SK-N-SH (cell line): Measurements from ENCODE around the gene DCANP1. TPM values are rescaled to one million over a fixed set of nuclear protein-coding genes. Genes with fewer than 3 reads are reported as not detected.

ENCODE experiments used
- CTCF ChIA-PET: fragments of 300-600, 350-600 bp; formaldehyde crosslinking; extraction: SDS; loops from one replicate; lab custom pipeline; 2021; lab: Yijun Ruan, JAX
- POLR2A ChIA-PET: fragments of 350-600 bp; sonication (Branson Sonifier 250); formaldehyde crosslinking; extraction: SDS; loops from one replicate; lab custom pipeline; 2020; ENCODE audit warnings: antibody characterized with exemption, inconsistent platforms; lab: Yijun Ruan, JAX
- DNase-seq: peaks from one replicate; pipeline ENCODE4 v3.0.0; 2012
- H2AFZ ChIP-seq: fragments of 200-600 bp; sonication (generic); 2 replicates; pipeline ENCODE4 v1.8.1; 2016; ENCODE audit warnings: antibody characterized with exemption, mild to moderate bottlenecking, low read depth
- H3F3A ChIP-seq: fragments of 200-600 bp; sonication (generic); replicated peaks from 2 replicates; pipeline ENCODE3; 2016; ENCODE audit warnings: antibody characterized with exemption, mild to moderate bottlenecking; ENCODE audit not compliant: insufficient read depth
- H3K27ac ChIP-seq, 2 experiments: fragments of 200-500 bp in 1 of 2; fragments of 200-600 bp in 1 of 2; sonication (Bioruptor generic) in 1 of 2; sonication (generic), shearing (Covaris generic) in 1 of 2; 2 replicates each; pipeline versions ENCODE4 v1.5.1 to v1.6.1; 2014 to 2016; ENCODE audit warnings: low read depth in 2 of 2, inconsistent platforms in 1 of 2, low read length in 1 of 2, mild to moderate bottlenecking in 1 of 2, mixed read lengths in 1 of 2
- H3K27me3 ChIP-seq: fragments of 200-600 bp; sonication (generic), shearing (Covaris generic); 2 replicates; pipeline ENCODE4 v1.6.1; 2016; ENCODE audit warnings: mixed run types; ENCODE audit not compliant: insufficient read depth
- H3K36me3 ChIP-seq, 2 experiments: fragments of 200-500 bp in 1 of 2; fragments of 200-600 bp in 1 of 2; sonication (Bioruptor generic) in 1 of 2; sonication (generic) in 1 of 2; replicated peaks in 1 of 2; 2 replicates each; pipeline versions ENCODE3 to v1.5.1; 2014 to 2016; ENCODE audit warnings: low read length in 1 of 2, mild to moderate bottlenecking in 1 of 2; ENCODE audit not compliant: insufficient read depth in 2 of 2, control insufficient read depth in 1 of 2
- H3K4me1 ChIP-seq, 2 experiments: fragments of 200-500 bp in 1 of 2; fragments of 200-600 bp in 1 of 2; sonication (Bioruptor generic) in 1 of 2; sonication (generic), shearing (Covaris generic) in 1 of 2; 2 replicates each; pipeline versions ENCODE4 v1.5.1 to v1.6.1; 2014 to 2016; ENCODE audit warnings: low read depth in 1 of 2, low read length in 1 of 2, mixed run types in 1 of 2; ENCODE audit not compliant: insufficient read depth in 2 of 2, control insufficient read depth in 1 of 2
- H3K4me2 ChIP-seq: fragments of 200-600 bp; sonication (generic), shearing (Covaris generic); 2 replicates; pipeline ENCODE4 v1.6.1; 2017; ENCODE audit warnings: mixed run types
- H3K4me3 ChIP-seq, 2 experiments: fragments of 200-500 bp in 1 of 2; fragments of 200-600 bp in 1 of 2; sonication (Bioruptor generic) in 1 of 2; sonication (generic), shearing (Covaris generic) in 1 of 2; 2 replicates each; pipeline versions ENCODE4 v1.5.1 to v1.8.1; 2014 to 2016; ENCODE audit warnings: low read depth in 2 of 2, inconsistent platforms in 1 of 2, low read length in 1 of 2, mild to moderate bottlenecking in 1 of 2, mixed read lengths in 1 of 2, moderate library complexity in 1 of 2
- H3K79me2 ChIP-seq: fragments of 200-600 bp; sonication (generic); 2 replicates; pipeline ENCODE4 v1.8.1; 2017; ENCODE audit warnings: mild to moderate bottlenecking; ENCODE audit not compliant: insufficient read depth
- H3K9ac ChIP-seq: fragments of 200-600 bp; sonication (generic); 2 replicates; pipeline ENCODE4 v1.6.1; 2017; ENCODE audit warnings: mixed run types
- H3K9me2 ChIP-seq: fragments of 200-600 bp; sonication (generic); 2 replicates; pipeline ENCODE4 v1.6.1; 2017; ENCODE audit warnings: mixed run types
- H3K9me3 ChIP-seq: fragments of 200-600 bp; sonication (generic); 2 replicates; pipeline ENCODE4 v1.6.1; 2017; ENCODE audit warnings: mixed run types, mild to moderate bottlenecking, moderate library complexity
- H4K20me1 ChIP-seq: fragments of 200-600 bp; sonication (generic); 2 replicates; pipeline ENCODE4 v1.6.1; 2017; ENCODE audit warnings: mild to moderate bottlenecking, mixed run types; ENCODE audit not compliant: insufficient read depth
- EZH2phosphoT487 ChIP-seq: fragments of 200-600 bp; sonication (generic); IDR thresholded peaks from 2 replicates; pipeline ENCODE4 v1.6.1; 2017; ENCODE audit warnings: low read depth, mixed run types, mild to moderate bottlenecking, antibody characterized with exemption, moderate library complexity, borderline replicate concordance
- FOSL2 ChIP-seq: IDR thresholded peaks from 2 replicates; pipeline ENCODE4 v1.4.0; 2012; ENCODE audit warnings: low read depth, mild to moderate bottlenecking, moderate library complexity, borderline replicate concordance
- GABPA ChIP-seq: IDR thresholded peaks from 2 replicates; pipeline ENCODE4 v1.4.0; 2012; ENCODE audit warnings: low read depth, mild to moderate bottlenecking
- GATA2 ChIP-seq: sonication (generic); formaldehyde crosslinking; IDR thresholded peaks from 2 replicates; pipeline ENCODE4 v1.5.0; 2020; ENCODE audit warnings: mild to moderate bottlenecking, missing genetic modification reagents
- NFIC ChIP-seq: IDR thresholded peaks from 2 replicates; pipeline ENCODE4 v1.4.0; 2012; ENCODE audit warnings: borderline replicate concordance
- NRF1 ChIP-seq: IDR thresholded peaks from 2 replicates; pipeline ENCODE4 v1.6.1; 2012; ENCODE audit warnings: low read depth, mild to moderate bottlenecking, low read length
- RAD21 ChIP-seq: IDR thresholded peaks from 2 replicates; pipeline ENCODE4 v1.6.1; 2012; ENCODE audit warnings: mild to moderate bottlenecking, low read length
- RFX5 ChIP-seq: IDR thresholded peaks from 2 replicates; pipeline ENCODE4 v1.6.1; 2012; ENCODE audit warnings: mild to moderate bottlenecking, improper control_type of control experiment, low read length
- SIN3A ChIP-seq: IDR thresholded peaks from 2 replicates; pipeline ENCODE4 v1.6.1; 2012; ENCODE audit warnings: low read depth, mild to moderate bottlenecking, low read length, moderate library complexity, borderline replicate concordance
- TAF1 ChIP-seq: IDR thresholded peaks from 2 replicates; pipeline ENCODE4 v1.6.1; 2012; ENCODE audit warnings: low read depth, mild to moderate bottlenecking, low read length, moderate library complexity, borderline replicate concordance
- TCF12 ChIP-seq: IDR thresholded peaks from 2 replicates; pipeline ENCODE4 v1.4.0; 2012
- YY1 ChIP-seq: IDR thresholded peaks from 2 replicates; pipeline ENCODE4 v1.4.0; 2012; ENCODE audit warnings: low read depth, mild to moderate bottlenecking
- polyA plus RNA-seq, 3 experiments: library from polyadenylated mRNA; depleted of rRNA; stranded (reverse); fragments of >200 nt; gene quantifications; 2 replicates each; pipeline ENCODE4 v1.2.3, GENCODE V29; 2012
- TF ChIP-seq, protein P1 (sequence below): IDR thresholded peaks from 2 replicates; pipeline ENCODE4 v1.4.0; 2012; ENCODE audit warnings: low read depth
- TF ChIP-seq, protein P2 (sequence below): IDR thresholded peaks from 2 replicates; pipeline ENCODE4; 2012
- TF ChIP-seq, protein P3 (sequence below): IDR thresholded peaks from 2 replicates; pipeline ENCODE4 v1.4.0; 2012; ENCODE audit warnings: low read depth, borderline replicate concordance
- TF ChIP-seq, protein P4 (sequence below): IDR thresholded peaks from 2 replicates; pipeline ENCODE4 v1.4.0; 2012; ENCODE audit warnings: low read depth, borderline replicate concordance
- TF ChIP-seq, protein P5 (sequence below): IDR thresholded peaks from 2 replicates; pipeline ENCODE4 v1.6.1; 2012; ENCODE audit warnings: mild to moderate bottlenecking, low read depth, low read length, moderate library complexity

The DCANP1 gene
- polyA plus RNA-seq, 1 of the 3 experiments (the other 2 are of a cell fraction), result not detected

DNA sequence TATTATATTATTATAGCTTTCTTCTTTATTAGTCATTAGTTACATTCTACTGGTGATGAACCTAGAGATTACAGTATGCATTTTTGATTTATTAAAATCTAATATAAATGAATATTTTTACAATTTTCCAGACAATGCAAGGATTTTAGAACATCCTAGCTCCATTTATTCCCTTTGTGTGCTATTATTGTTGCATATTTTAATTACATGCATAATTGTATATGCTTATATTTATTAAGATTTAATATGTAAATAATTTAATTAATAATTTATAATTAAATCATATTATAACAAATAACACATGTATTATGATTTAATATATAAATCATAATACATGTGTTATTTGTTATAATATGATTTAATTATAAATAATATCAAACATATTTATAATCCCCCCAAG is 24.7 kb downstream of the DCANP1 start:
- peaks cover 8% of the 10 kb centered on the region; the same call in 1 of the 2 replicates for H3K9me3 ChIP-seq
- TF ChIP-seq GABPA, result no peak
- TF ChIP-seq NFIC, result no peak
- TF ChIP-seq, protein P1, sequence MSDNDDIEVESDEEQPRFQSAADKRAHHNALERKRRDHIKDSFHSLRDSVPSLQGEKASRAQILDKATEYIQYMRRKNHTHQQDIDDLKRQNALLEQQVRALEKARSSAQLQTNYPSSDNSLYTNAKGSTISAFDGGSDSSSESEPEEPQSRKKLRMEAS, result no peak
- no peak for TF ChIP-seq TAF1
- TF ChIP-seq, protein P2, sequence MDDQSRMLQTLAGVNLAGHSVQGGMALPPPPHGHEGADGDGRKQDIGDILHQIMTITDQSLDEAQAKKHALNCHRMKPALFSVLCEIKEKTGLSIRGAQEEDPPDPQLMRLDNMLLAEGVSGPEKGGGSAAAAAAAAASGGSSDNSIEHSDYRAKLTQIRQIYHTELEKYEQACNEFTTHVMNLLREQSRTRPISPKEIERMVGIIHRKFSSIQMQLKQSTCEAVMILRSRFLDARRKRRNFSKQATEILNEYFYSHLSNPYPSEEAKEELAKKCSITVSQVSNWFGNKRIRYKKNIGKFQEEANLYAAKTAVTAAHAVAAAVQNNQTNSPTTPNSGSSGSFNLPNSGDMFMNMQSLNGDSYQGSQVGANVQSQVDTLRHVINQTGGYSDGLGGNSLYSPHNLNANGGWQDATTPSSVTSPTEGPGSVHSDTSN, result no peak
- TF ChIP-seq, protein P3, sequence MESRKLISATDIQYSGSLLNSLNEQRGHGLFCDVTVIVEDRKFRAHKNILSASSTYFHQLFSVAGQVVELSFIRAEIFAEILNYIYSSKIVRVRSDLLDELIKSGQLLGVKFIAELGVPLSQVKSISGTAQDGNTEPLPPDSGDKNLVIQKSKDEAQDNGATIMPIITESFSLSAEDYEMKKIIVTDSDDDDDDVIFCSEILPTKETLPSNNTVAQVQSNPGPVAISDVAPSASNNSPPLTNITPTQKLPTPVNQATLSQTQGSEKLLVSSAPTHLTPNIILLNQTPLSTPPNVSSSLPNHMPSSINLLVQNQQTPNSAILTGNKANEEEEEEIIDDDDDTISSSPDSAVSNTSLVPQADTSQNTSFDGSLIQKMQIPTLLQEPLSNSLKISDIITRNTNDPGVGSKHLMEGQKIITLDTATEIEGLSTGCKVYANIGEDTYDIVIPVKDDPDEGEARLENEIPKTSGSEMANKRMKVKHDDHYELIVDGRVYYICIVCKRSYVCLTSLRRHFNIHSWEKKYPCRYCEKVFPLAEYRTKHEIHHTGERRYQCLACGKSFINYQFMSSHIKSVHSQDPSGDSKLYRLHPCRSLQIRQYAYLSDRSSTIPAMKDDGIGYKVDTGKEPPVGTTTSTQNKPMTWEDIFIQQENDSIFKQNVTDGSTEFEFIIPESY, result no peak
- TF ChIP-seq, protein P4, sequence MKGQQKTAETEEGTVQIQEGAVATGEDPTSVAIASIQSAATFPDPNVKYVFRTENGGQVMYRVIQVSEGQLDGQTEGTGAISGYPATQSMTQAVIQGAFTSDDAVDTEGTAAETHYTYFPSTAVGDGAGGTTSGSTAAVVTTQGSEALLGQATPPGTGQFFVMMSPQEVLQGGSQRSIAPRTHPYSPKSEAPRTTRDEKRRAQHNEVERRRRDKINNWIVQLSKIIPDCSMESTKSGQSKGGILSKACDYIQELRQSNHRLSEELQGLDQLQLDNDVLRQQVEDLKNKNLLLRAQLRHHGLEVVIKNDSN, result no peak
- TF ChIP-seq RFX5, result no peak
- TF ChIP-seq TCF12, result no peak
- no peak for TF ChIP-seq FOSL2
- no peak for TF ChIP-seq SIN3A
- no peak for TF ChIP-seq GATA2 (CRISPR knock-in tag)
- no peak for TF ChIP-seq YY1
- no peak for TF ChIP-seq EZH2phosphoT487
- TF ChIP-seq, protein P5, sequence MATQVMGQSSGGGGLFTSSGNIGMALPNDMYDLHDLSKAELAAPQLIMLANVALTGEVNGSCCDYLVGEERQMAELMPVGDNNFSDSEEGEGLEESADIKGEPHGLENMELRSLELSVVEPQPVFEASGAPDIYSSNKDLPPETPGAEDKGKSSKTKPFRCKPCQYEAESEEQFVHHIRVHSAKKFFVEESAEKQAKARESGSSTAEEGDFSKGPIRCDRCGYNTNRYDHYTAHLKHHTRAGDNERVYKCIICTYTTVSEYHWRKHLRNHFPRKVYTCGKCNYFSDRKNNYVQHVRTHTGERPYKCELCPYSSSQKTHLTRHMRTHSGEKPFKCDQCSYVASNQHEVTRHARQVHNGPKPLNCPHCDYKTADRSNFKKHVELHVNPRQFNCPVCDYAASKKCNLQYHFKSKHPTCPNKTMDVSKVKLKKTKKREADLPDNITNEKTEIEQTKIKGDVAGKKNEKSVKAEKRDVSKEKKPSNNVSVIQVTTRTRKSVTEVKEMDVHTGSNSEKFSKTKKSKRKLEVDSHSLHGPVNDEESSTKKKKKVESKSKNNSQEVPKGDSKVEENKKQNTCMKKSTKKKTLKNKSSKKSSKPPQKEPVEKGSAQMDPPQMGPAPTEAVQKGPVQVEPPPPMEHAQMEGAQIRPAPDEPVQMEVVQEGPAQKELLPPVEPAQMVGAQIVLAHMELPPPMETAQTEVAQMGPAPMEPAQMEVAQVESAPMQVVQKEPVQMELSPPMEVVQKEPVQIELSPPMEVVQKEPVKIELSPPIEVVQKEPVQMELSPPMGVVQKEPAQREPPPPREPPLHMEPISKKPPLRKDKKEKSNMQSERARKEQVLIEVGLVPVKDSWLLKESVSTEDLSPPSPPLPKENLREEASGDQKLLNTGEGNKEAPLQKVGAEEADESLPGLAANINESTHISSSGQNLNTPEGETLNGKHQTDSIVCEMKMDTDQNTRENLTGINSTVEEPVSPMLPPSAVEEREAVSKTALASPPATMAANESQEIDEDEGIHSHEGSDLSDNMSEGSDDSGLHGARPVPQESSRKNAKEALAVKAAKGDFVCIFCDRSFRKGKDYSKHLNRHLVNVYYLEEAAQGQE, result no peak
- TF ChIP-seq RAD21, result no peak
- no peak for TF ChIP-seq NRF1
- no peaks in the 10 kb centered on the region for H3K27me3 ChIP-seq
- DNase-seq, result no peak
- H3K9me2 ChIP-seq, result no peaks in the 10 kb centered on the region
- H3F3A ChIP-seq, result peaks cover 5% of the 10 kb centered on the region
- CTCF ChIA-PET, result interaction anchor here (0.8 to 1.0 kb wide), 3 partner anchors 14 to 85 kb away, joined by 3 to 4 read pairs (median 3); no protein-coding TSS in a partner anchor
- no peak overlapping the region for H3K4me2 ChIP-seq
- no peak overlapping the region for H3K4me3 ChIP-seq
- H3K27ac ChIP-seq, result no peak overlapping the region
- H2AFZ ChIP-seq, result no peak overlapping the region
- POLR2A ChIA-PET, result no interaction called here
- H4K20me1 ChIP-seq, result no peaks in the 10 kb centered on the region
- H3K9ac ChIP-seq, result no peak overlapping the region
- no peaks in the 10 kb centered on the region for H3K79me2 ChIP-seq
- no peaks in the 10 kb centered on the region for H3K4me1 ChIP-seq
- H3K36me3 ChIP-seq, result no peaks in the 10 kb centered on the region
